Stimulated activated CD8-positive, alpha-beta memory T cell treated with anti-CD3 and anti-CD28 coated beads, Interleukin-15, amount 100 ng/mL, for 1 hour (primary cell): ENCODE data around the gene VSX2.
A peak's percentile ranks its signal among the peaks of the same experiment; 100 is the strongest.

Experiments used
- DNase-seq: peaks from one replicate; pipeline ENCODE4 v3.0.0-alpha.2; 2020; ENCODE audit warnings: low read depth

VSX2 gene

GRCh38 chr14:74302634-74303569, 63.7 kb downstream of the VSX2 start, which contains the start of gene ABCD4:
Gene ABCD4 (minus strand): TSS chr14:74302934. CDS start chr14:74302912, 22 bp downstream.
- DNase-seq, result peak; percentile 75

GRCh38 chr14:74308695-74309094, 69.4 kb downstream of the VSX2 start:
- DNase-seq, result no peak

- DNase-seq, result no peak
Measured at GRCh38 chr14:74309125-74310022, 70.1 kb downstream of the VSX2 start.

- no peak for DNase-seq
Measured at GRCh38 chr14:74312161-74312560, 72.9 kb downstream of the VSX2 start.
